Adrenal gland (tissue), 12 donors: ENCODE measurements around the gene OR2AT4. TPM values are rescaled to one million over a fixed set of nuclear protein-coding genes. Genes with fewer than 3 reads are reported as not detected.

Experiments used
- DNase-seq, 7 donors: peaks; one replicate each; pipeline ENCODE4 v3.0.0-alpha.2; 2019 to 2020
- H3K27ac ChIP-seq, 5 donors: fragments of 200-600 bp; sonication (generic) in 4 of 5; 1 replicate in 3 of 5; 2 replicates in 2 of 5; pipeline versions ENCODE4 v1.5.1 to v1.8.0; 2016 to 2020; ENCODE audit warnings: mild to moderate bottlenecking in 1 of 5
- H3K27me3 ChIP-seq: fragments of 200-600 bp; 2 replicates; pipeline ENCODE4 v1.8.0; 2021
- H3K36me3 ChIP-seq, 2 donors: fragments of 200-600 bp; replicated peaks in 1 of 2; 1 replicate in 1 of 2; 2 replicates in 1 of 2; pipeline versions ENCODE4 v1.5.1 to v1.8.0; 2018 to 2022
- H3K4me1 ChIP-seq, 2 donors: fragments of 200-600 bp; replicated peaks in 1 of 2; 1 replicate in 1 of 2; 2 replicates in 1 of 2; pipeline versions ENCODE4 v1.5.1 to v1.8.0; 2018 to 2021
- H3K4me3 ChIP-seq, 4 donors: fragments of 200-600 bp; sonication (generic) in 3 of 4; one replicate each; pipeline ENCODE4 v1.5.1; 2016 to 2018
- H3K9me3 ChIP-seq, 3 donors: fragments of 200-600 bp; sonication (generic) in 1 of 3; replicated peaks in 1 of 3; 1 replicate in 2 of 3; 2 replicates in 1 of 3; pipeline versions ENCODE4 v1.5.1 to v1.8.0; 2016 to 2021
- CTCF ChIP-seq, 6 experiments: fragments of 450-650 bp in 4 of 6; fragments of 200-600 bp in 2 of 6; sonication (generic) in 1 of 6; IDR thresholded peaks; 1 replicate in 5 of 6; 2 replicates in 1 of 6; pipeline versions ENCODE4 v1.5.1 to v1.8.0; 2016 to 2021; ENCODE audit warnings: antibody characterized with exemption in 6 of 6, mild to moderate bottlenecking in 2 of 6, moderate library complexity in 1 of 6
- POLR2A ChIP-seq, 2 donors: fragments of 450-650 bp; IDR thresholded peaks; one replicate each; pipeline ENCODE4 v1.6.1; 2017; ENCODE audit warnings: antibody characterized with exemption in 2 of 2, mild to moderate bottlenecking in 2 of 2, moderate library complexity in 1 of 2
- WGBS, 4 donors: extraction: QIAGEN DNeasy Blood & Tissue Kit in 2 of 4; methylation state at CpG; one replicate each; pipeline versions ENCODE4 v1.1.5 to v1.1.7; 2013 to 2017; 5-methylcytosine and 5-hydroxymethylcytosine counted together
- intact Hi-C, 2 donors: fragments of 100-400 bp; cut with DNase I; formaldehyde crosslinking; loops; one replicate each; pipeline versions ENCODE4 v1.14.1 to v1.15.0; 2022 to 2023
- polyA plus RNA-seq, 3 donors: library from polyadenylated mRNA; stranded (reverse); fragments of 200-250 nt in 2 of 3; fragments of 350-450 nt in 1 of 3; fragmentation: Illumina TruSeq in 1 of 3; extraction: RNeasy Lipid Tissue Mini Kit (QIAGEN cat#74804) in 1 of 3; gene quantifications; one replicate each; pipeline ENCODE4 v1.2.3, GENCODE V29; 2013 to 2014
- total RNA-seq, 9 donors: library from RNA; depleted of rRNA in 4 of 9; stranded (reverse); fragments of >200 nt in 4 of 9; fragments of 120-200 nt in 1 of 9; fragmentation: NEBNext Ultra II Directional in 1 of 9; extraction: Animal tissue kit (Norgen Biotek cat#: 25700) in 1 of 9; gene quantifications; one replicate each; pipeline versions ENCODE4 v1.1.0 to v1.2.4, GENCODE V29; 2013 to 2023
- donor health status: healthy with polysubstance abuse.
- donor health status: Bipolar disorder and iron deficiency.
- donor health status: DM: yes; HTN: yes; CAD: no.
- donor health status: DM: no; HTN: no; CAD: no.
- donor health status: DM: no; HTN: no; CAD: no.
- donor health status: DM: yes; HTN: yes; CAD: no.

The OR2AT4 gene
- total and polyA plus RNA-seq, 12 donors: not detected

- no peak for DNase-seq
- WGBS, 4 donors: 92 to 94% (median 93%) methylated on average over 11 of the region's 11 CpGs
- TF ChIP-seq CTCF (IDR thresholded peaks at IDR 0.05): no peak
- no peak for TF ChIP-seq POLR2A (IDR thresholded peaks at IDR 0.05)
- H3K36me3 ChIP-seq: no peaks in the 10 kb centered on the region
- H3K27me3 ChIP-seq: no peaks in the 10 kb centered on the region
- no peaks in the 10 kb centered on the region for H3K9me3 ChIP-seq
- H3K4me1 ChIP-seq: no peaks in the 10 kb centered on the region
- no peak overlapping the region for H3K27ac ChIP-seq
- no peak overlapping the region for H3K4me3 ChIP-seq
- intact Hi-C loops: no loop called here
Observed at GRCh38 chr11:75040167-75040770, 56.4 kb downstream of the OR2AT4 start.

GRCh38 chr11:75035911-75036565 lies 60.6 kb downstream of the OR2AT4 start:
- no peaks in the 10 kb centered on the region for H3K36me3 ChIP-seq
- no peak overlapping the region for H3K4me3 ChIP-seq
- no peak overlapping the region for H3K27ac ChIP-seq
- no peak for TF ChIP-seq POLR2A (IDR thresholded peaks at IDR 0.05)
- TF ChIP-seq CTCF (IDR thresholded peaks at IDR 0.05): no peak
- intact Hi-C loops: no loop called here
- peaks cover 7 to 8% of the 10 kb centered on the region in 2 donors for H3K4me1 ChIP-seq
- no peaks in the 10 kb centered on the region for H3K27me3 ChIP-seq
- 29 to 79% (median 72%) methylated on average over 1 to 3 of the region's 3 CpGs; no CpG with 5 or more reads in 1 of the 4 donors for WGBS, 4 donors
- peak in 1 of 7 donors; percentile 30 for DNase-seq
- no peaks in the 10 kb centered on the region for H3K9me3 ChIP-seq

GRCh38 chr11:75035256-75035655 lies 61.4 kb downstream of the OR2AT4 start:
- Histone ChIP-seq H3K4me3 (no peak overlapping the region), H3K27me3 (no peaks in the 10 kb centered on the region), H3K27ac (no peak overlapping the region), H3K36me3 (no peaks in the 10 kb centered on the region), H3K9me3 (no peaks in the 10 kb centered on the region), H3K4me1 (peaks cover 15% of the 10 kb centered on the region in 2 donors)
- DNase-seq: peak in 1 of 7 donors; percentile 39
- 81 to 91% (median 87%) methylated on average over 4 to 5 of the region's 5 CpGs for WGBS, 4 donors
- TF ChIP-seq POLR2A (IDR thresholded peaks at IDR 0.05) (no peak), CTCF (IDR thresholded peaks at IDR 0.05) (no peak)
- intact Hi-C loops: no loop called here

GRCh38 chr11:75033916-75034315 lies 62.8 kb downstream of the OR2AT4 start:
- Histone ChIP-seq H3K27ac (no peak overlapping the region), H3K9me3 (no peaks in the 10 kb centered on the region), H3K27me3 (no peaks in the 10 kb centered on the region), H3K4me1 (peaks cover 15% of the 10 kb centered on the region in 2 donors), H3K36me3 (no peaks in the 10 kb centered on the region), H3K4me3 (no peak overlapping the region)
- peak in 1 of 7 donors; percentile 35 for DNase-seq
- no peak for TF ChIP-seq POLR2A (IDR thresholded peaks at IDR 0.05)
- TF ChIP-seq CTCF (IDR thresholded peaks at IDR 0.05): no peak
- WGBS, 4 donors: 84 to 95% (median 92%) methylated on average over 3 of the region's 3 CpGs
- intact Hi-C loops: loop anchor here (5.0 kb wide), 2 partner anchors 102 to 107 kb away; no protein-coding TSS in a partner anchor
